SKM-1 (cell line): ENCODE measurements around the gene SURF4.

Experiments
- DNase-seq: peaks from one replicate; lab custom pipeline; 2025; ENCODE audit not compliant: unreplicated experiment; lab: John Stamatoyannopoulos, UW

Gene SURF4

DNA sequence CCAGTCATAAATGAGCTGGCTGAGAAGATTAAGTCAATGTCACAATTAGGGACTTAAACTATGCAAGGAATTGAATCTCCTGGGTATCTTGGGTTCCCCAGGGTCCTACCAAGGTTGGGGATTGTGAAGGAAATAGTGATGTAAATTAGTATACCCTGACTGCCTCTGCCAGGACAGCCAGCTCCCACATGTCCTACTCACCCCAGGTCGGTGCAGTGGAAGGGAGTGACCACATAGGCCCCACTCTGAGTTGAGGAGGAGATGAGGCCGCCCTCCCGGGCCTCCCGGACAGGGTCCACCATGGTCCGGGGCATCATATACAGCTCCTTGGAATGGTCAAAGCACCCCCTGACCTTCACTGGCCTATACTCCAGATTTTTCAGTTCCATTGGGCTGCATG is 22.3 kb downstream of the SURF4 start:
- no peak for DNase-seq

GRCh38 chr9:133352635-133353340 is 23.1 kb downstream of the SURF4 start:
- no peak for DNase-seq

GRCh38 chr9:133351908-133352634 is 23.8 kb downstream of the SURF4 start:
- DNase-seq = peak; percentile 74

DNA sequence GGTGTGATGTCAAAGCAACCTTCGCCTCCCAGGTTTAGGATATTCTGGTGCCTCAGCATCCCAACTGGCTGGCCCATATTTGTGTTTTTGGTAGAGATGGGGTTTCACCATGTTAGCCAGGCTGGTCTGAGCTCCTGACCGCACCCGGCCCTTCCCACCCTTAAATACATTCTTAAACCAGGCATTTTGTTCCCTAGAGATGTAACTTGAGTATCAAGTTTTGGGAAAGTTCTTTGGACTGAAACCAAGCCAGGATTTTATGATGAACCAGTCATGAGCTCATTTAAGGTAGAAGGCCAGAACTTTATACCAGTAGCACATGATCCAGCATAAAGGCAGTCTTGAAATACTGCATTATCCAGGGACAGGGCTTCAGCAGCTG is 24.3 kb downstream of the SURF4 start:
- DNase-seq = no peak

- DNase-seq = no peak
Measured at GRCh38 chr9:133349965-133350616, 25.8 kb downstream of the SURF4 start.

- DNase-seq = no peak
Measured at GRCh38 chr9:133348718-133349573, 26.9 kb downstream of the SURF4 start.

DNA sequence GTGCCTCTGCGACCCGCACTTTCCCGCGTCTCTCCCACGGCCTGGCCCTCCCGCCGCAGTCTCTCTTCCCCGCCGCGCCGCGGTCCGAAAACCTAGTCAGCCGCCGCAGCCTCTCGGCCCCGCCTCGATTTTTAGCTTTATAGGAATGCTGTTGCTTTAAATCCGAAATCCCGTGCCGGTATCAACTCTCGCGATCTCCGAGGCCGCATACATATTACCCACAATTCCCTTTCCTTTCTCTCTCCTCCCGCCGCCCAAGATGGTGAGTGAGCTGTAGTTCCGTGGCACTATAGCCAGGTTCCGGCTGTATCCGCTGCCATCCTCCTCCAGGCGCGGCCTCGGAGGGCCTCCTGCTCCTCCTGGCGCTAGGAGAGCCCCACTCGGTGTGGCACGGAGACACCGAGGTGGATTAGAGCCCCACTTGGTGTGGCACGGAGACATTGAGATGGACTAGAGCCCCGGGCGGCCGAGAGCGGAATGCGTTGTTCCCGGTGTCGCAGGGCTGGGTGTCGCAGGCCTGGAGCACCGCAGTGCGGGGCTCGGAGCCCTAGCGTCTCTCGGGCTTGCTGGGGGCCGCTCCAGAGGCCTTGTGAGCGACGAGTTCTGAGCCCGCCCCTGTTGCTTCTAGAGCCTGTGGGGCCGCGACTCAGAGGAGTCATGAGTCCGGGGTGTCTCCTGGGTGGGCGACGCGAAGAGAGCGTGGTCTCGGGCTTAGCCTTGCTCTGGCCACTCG is 27.7 kb downstream of the SURF4 start, which contains the start of the genes MED22 and RPL7A:
Gene MED22 (minus strand): TSS at position 147 of the 733 bp plus-strand sequence. CDS start 1,469 bp downstream, outside the sequence.
Gene RPL7A (plus strand): TSS at position 234 of the 733 bp plus-strand sequence. CDS start 26 bp downstream, at position 260.
- DNase-seq = peak; percentile 93

GRCh38 chr9:133347515-133347984 is 28.3 kb downstream of the SURF4 start:
- DNase-seq = no peak

DNA sequence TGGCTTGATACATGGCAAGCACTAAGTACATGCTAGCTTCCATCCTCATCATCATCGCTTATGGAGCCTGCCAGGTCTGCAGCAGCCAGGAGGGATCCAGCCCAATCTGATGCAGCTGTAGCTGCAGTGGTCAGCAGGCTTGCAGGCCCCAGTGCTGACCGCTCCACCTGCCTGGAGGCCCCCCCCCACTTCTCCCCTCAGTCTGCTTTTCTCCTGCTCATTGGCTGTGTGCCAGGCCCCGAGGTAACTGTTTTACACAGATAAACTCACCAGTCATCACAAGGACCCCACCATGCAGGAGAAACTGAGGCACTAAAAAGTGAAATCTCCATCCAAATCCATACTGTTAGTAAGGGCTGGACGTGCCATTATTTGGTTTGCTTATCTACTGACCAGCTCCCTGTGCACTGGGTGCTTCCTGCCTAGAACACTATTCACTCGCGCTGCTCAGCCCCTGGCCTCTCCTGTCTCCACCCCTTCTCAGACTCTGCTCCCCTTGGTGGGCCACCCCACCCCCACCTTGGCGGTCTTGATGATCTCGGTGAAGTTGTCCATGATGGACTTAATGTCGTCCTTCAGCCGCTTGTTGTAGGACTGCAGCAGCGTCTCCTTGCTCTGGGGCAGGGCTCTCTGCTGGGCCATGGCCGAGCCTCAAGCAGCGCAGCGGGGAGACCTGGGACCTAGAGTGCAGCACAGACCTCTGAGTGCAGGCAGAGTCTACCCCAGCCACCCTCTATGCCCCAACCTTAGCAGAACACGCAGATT is 29.7 kb downstream of the SURF4 start:
- no peak for DNase-seq

- DNase-seq = no peak
Measured at GRCh38 chr9:133345596-133345995, 30.3 kb downstream of the SURF4 start.

DNA sequence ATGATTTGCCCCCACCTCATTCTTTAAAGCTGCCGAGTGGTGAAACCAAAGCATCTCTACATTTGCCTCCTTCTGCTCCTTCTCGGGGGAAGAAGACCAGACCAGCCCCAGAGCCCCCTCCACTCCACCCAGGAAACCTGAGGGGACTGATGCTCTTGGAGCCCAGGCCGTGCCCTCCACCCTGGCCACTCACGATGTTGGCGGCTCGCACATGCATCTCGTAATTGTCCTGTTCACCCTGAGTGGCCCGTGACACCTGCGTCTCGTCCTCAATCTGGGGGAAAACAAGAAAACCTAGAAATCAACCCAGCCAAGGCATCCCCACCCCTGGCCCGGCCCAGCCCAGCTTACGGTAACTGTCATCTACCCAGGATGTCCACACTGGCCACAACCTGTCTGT is 30.9 kb downstream of the SURF4 start:
- no peak for DNase-seq

DNA sequence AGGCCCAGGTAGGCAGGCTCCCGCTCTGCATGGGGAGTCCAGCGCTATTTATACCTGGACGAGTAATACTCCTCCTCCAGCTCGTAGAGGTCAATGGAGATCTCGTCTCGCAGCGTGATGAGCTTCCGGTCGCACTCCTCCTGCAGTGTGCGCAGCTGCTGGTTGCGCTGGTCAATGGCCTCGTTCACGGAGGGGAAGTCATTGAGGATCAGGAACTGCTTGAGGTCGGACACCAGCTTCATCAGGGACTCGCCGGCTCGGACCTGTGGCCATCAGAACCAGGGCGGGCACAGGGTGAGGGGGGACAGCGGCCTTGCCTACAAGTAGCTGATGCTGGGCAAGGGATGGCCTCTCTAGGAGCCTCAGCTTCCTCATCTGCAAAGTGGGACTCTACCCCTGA is 31.8 kb downstream of the SURF4 start:
- no peak for DNase-seq

GRCh38 chr9:133342570-133342969 is 33.3 kb downstream of the SURF4 start:
- no peak for DNase-seq

GRCh38 chr9:133342069-133342406 is 33.8 kb downstream of the SURF4 start:
- no peak for DNase-seq

GRCh38 chr9:133341369-133342068 is 34.3 kb downstream of the SURF4 start:
- peak; percentile 74 for DNase-seq

- DNase-seq = no peak
Measured at GRCh38 chr9:133340916-133341315, 34.9 kb downstream of the SURF4 start.

GRCh38 chr9:133340256-133340655 is 35.6 kb downstream of the SURF4 start:
- DNase-seq = peak; percentile 69

DNA sequence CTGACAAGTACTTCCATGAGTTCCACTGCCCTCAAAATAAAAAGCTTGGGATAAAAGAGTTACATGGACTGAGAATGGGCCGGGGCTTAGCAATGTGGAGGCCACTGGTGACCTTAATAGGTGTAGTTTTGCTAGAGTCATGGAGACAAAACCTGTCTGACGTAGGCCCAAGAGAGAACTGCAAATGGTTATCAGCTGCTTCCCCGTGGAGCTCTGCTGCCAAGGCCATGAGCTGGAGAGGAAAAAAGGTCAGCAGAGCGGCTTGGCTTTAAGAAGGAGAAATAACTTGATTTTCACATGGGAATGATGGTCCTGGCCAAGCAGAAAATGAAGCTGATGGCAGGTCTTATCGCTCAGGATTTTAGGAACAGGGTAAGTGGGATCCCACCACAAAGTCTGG is 36.2 kb downstream of the SURF4 start:
- DNase-seq = no peak
